ENCODE measurements around the gene PDE3A.

Gene PDE3A

DNA sequence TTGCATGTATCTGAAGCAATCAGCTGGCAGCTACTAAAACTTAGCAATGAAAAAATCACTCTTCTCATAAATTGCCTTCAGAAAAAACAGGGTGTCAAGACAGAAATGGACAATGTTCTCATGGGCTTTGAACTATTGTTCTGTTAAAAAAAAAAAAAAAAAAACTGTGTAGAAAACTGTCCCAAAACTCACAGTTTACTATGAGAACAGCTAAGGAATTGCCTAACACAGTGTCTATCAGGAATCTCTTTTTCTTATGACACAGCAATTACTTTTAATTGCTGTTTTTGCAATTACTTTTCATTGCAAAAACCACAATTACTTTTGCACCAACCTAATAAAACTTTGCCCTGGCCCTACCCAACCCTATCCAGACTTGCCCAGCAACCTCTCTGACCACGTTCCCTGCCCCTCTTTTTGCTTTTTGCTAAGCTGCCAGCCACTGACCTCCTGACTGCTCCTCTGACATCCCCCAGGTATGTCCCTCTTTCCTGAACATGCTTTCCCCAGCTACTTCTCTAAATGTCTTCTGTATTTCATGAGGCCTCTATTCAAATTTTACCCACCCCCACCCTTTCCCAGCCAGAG, 258.8 kb downstream of the PDE3A start:
- DNase-seq: no peak

- no peak for DNase-seq
Measured at GRCh38 chr12:20628226-20628787, 260.0 kb downstream of the PDE3A start.

GRCh38 chr12:20628999-20629398, 260.7 kb downstream of the PDE3A start:
- DNase-seq: no peak

DNA sequence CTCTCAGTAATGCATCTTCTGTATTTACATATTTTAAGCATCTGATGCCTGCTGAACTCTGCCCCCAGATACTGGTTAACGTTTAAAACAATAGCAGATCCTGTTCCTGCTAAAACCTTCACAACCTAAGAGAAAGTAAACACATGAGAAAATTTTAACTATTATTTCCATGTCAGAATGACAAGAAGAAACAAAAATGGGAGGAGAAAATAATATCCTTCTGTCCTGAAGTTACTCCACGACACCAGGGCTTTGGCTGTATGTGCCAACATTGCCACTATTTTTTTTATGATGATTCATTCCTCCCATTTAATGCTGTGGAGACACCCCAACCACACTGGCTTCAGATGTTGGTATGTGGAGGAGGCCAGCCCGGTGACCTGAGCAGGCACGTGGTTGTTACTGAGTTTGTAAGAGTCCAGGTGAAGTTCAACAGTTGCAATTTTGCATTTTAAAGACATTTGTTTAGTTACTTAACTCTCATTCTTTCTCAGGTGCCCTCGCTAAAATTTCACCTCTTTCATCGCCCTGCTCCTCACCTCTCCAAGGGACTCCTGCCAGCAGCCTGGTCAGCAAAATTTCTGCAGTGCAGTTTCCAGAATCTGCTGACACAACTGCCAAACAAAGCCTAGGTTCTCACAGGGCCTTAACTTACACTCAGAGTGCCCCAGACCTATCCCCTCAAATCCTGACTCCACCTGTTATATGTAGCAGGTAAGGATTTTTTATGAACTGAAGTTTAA, 261.2 kb downstream of the PDE3A start:
- no peak for DNase-seq

DNA sequence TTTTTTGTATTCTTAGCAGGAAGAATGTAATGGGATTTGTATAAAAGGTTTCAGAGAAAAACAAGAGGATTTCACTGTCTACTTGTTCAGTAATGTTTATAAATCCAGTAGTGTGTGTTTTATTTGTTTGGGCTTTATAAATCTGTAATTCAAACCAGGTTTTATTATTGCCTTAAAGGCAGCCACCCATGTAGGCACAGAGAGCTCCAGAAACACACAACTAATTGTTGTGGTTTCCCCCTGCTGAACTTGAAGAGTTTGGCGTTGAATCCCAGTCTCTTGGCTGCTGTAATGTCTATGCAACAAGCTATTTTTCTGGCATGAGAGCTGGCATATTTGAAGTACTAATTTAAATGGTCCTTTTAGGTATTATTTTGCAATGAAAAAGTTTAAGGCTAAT, 263.4 kb downstream of the PDE3A start:
- no peak for DNase-seq

- DNase-seq: no peak
Measured at GRCh38 chr12:20641106-20641505, 272.8 kb downstream of the PDE3A start.

DNA sequence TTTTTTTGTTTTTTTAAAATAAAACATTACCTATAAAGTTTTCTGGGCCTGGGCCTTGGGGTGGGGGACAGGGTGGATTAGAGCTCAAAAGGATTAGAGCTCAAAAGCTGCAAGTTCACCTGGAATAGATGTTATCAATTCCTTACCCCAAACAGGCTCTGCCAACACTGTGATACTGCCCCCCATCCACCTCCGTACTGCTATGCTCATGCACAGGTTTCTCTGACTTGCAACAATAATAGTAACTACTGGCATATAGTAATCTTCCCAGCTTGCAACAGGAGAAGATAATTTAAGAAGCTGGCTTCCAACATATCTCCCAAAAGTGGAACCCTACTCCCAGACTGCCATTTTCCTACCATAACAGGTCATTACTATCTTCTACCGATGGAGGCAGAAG, 275.5 kb downstream of the PDE3A start:
- no peak for DNase-seq

DNA sequence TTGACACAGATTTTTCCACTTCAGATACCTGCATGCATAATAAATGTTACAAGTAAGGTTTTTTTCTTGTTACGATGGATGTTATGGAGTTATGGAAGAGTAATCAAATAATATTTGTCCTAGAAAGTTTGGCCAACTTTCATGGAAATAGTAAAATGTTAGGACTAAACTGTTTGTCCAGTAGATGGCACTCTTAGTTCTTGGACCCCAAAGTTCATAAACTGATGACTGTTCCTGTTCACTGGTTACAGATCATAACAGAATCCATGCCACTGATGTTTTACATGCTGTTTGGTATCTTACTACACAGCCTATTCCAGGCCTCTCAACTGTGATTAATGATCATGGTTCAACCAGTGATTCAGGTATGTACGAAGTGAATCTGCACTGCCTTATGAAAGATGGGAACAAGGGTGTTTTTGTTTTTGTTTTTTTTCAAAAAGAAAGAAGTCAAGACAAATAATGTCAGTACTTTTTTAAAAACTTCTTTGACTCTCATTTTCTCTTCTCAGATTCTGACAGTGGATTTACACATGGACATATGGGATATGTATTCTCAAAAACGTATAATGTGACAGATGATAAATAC, 278.0 kb downstream of the PDE3A start:
- peak in 1 of 2 experiments; percentile 3 for DNase-seq

GRCh38 chr12:20653871-20654270, 285.5 kb downstream of the PDE3A start:
- DNase-seq: no peak

- no peak for DNase-seq
Measured at GRCh38 chr12:20656600-20656999, 288.3 kb downstream of the PDE3A start.

DNA sequence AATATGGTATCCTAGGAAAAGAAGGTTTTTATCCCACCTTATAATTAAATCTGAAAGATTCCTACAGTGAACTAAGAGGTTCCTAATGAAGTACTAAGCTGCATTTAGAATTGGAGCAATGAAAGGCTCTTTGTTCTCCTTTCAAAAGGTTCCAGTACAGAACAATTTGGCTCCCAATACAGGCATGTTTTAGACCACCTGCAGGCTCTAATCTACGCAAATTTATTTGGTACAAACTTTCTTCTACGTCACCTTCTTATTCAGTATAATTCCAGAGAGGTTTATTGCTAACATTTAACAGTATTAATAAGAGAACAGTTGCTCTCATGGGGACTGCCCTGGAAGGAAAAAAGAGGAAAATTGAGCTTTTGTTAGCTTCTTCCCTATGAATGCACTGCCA, 289.2 kb downstream of the PDE3A start:
- no peak for DNase-seq

- DNase-seq: no peak
Measured at GRCh38 chr12:20681334-20681733, 313.0 kb downstream of the PDE3A start.

DNA sequence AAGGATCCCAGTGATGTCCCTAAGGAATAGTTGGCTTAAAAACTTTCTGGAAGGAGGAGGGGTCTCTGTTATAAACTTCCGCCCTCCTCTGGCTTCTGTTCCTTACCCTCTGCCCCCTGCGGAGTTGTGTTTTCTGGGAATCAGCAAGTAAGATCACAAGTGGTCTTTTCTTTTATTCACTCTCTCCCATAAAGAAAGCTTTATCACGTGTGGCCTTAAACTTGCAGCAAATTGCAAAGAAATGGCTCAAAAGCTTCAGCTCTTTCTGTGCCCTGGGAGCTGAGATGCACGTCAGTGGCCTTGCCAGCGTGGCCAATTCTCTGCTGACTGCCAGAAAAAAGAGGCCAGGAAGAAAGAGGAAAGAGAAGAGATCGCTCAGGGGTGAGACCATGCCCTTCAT, 326.9 kb downstream of the PDE3A start, which contains the start of gene SLCO1C1:
SLCO1C1 (plus strand) TSS at position 101 of the 400 bp plus-strand sequence. CDS start 4,245 bp downstream, outside the sequence.
- DNase-seq: no peak

DNA sequence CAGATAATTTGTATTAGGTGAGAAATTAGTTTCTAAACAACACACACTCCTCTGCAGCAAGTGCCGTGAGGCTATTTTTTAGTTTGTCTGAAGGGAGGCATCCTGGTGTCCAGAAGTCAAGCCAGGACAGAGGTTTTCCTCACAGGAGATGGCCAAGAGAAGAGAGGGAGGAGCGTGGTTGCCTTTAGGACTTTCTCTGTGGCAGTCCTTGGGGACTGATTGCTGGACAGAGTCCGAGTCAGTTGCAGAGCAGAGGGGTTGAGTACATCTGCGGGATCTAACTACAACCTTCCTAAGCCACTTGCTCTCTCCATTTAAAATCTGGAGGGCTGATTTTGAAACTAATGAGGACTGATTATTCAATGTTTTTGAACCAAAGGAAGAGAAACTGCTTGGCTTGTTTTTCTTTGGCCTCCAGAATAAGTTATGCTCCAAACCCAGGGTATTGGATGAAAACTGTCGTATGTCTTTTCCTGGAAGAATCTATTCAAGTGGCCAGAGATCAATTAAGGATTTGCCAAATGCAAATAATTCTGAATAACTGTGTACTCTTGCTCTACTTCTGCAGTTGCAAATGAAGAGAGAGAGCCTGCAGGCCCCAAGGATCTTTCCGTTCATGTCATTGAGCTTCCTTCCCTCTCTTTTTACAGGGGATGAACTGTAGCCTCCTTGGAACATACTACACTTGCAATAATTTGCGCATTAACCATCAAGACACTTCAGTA, 328.0 kb downstream of the PDE3A start:
- no peak for DNase-seq

DNA sequence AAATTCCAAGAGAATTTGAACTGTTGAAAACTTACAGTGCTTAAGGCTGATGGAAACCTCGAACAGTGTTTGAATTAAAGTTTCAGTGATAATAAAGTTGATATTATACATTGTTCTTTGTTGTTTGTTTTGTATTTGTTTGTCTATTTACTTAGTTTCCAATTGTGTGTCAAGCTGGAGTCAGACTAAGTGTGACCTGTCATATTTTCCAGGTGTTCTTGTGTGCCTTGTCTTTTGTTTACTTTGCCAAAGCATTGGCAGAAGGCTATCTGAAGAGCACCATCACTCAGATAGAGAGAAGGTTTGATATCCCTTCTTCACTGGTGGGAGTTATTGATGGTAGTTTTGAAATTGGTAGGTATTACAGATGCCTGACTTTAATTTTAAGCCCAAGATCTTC, 332.8 kb downstream of the PDE3A start:
- peak in 1 of 2 experiments; percentile 32 for DNase-seq

- DNase-seq: no peak
Measured at GRCh38 chr12:20704860-20705259, 336.5 kb downstream of the PDE3A start.

GRCh38 chr12:20711846-20712245, 343.5 kb downstream of the PDE3A start:
- DNase-seq: no peak

DNA sequence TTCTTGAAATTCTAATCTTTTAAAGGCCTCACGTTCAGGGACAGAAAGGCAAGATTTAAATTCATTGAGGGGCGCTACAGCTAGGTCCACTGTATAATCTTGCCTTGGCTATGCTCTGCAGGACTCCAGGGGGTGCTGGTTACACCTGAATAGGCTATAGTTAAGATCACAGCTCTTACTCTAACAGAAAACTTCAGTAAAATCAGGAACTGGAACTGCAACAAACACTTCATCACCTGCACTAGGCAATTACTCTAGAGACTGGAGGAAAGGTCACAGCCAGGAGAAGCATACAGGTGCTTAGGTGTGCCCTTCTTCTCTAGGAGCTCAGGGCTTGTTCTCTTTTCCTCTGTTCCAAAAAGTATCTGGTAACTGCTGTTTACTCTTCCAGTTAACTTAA, 347.7 kb downstream of the PDE3A start:
- DNase-seq: no peak

DNA sequence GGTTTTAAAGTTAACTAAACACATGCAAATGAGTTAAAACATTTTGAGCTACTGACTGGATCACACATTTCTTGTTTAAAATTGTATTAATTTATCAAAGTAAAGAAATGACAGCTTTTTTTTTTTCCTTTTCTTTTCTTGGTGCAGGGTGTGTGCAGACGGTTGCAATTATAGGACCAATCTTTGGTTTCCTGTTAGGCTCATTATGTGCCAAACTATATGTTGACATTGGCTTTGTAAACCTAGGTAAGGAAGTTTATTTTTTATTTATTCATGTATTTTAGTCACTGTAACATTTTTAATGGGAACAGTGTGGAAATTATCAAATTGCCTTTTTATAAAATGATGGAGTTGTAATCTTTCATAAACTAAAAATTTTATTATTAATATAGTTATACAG, 348.6 kb downstream of the PDE3A start:
- DNase-seq: no peak

DNA sequence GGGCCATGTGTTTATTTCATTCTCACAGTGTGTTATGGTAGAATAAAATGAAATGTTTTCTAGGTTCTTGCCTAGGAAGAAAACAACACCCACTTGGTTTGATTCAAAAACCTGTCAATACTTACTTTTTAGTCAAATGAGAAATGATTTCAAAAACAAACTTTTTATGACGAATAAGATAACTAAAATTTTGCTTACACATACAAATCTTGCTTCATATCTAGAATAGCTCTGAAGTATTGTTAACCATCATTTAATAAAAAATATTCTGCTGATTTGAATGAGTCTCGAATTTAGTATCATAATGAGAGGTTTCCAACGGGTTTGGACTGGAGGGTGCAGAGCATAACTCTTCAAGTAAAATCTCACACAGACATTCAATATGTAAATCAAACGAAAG, 350.0 kb downstream of the PDE3A start:
- no peak for DNase-seq

DNA sequence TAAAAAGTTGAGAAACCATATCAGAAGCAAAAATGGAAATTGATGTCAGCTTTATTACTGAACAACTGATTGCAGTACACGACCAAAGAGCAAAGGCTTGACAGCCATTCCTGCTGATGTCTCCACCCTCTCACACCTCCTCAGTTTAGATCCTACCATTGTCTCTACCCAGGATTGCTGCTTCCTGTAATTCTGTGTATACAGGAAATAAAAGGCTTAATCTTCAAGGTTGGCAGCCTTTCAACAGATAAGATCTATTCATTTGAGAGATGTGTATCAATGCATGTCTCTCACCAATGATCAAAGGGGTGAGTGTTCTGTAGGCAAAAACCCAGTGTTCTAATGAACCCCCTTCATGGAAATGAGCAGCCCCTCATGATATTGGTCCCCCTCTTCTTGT, 353.8 kb downstream of the PDE3A start:
- DNase-seq: no peak

GRCh38 chr12:20731274-20731673, 362.9 kb downstream of the PDE3A start:
- DNase-seq: no peak

Measured in NCI-H1930 (cell line).